AG04449 (cell line): Measurements from ENCODE around the gene CUEDC1.

Source experiments
- CTCF ChIA-PET: fragments of 350-600 bp; formaldehyde crosslinking; extraction: SDS; loops from one replicate; lab custom pipeline; 2021; ENCODE audit warnings: antibody characterized with exemption; lab: Yijun Ruan, JAX
- POLR2A ChIA-PET: fragments of 400-600, 350-600 bp; formaldehyde crosslinking; extraction: SDS; loops from one replicate; lab custom pipeline; 2020; ENCODE audit warnings: antibody characterized with exemption, inconsistent platforms; lab: Yijun Ruan, JAX
- DNase-seq: peaks from one replicate; pipeline ENCODE4 v3.0.0-alpha.2; 2010; ENCODE audit warnings: low read depth, low spot score
- H3K4me3 ChIP-seq: 2 replicates; pipeline ENCODE4 v1.5.1; 2011; ENCODE audit warnings: low read depth, mild to moderate bottlenecking, control low read depth, low read length
- TF ChIP-seq, protein P1 (sequence below): IDR thresholded peaks from one replicate; pipeline ENCODE4 v1.5.1; 2011; ENCODE audit warnings: mild to moderate bottlenecking, moderate library complexity, low read length, control low read depth, inconsistent platforms; ENCODE audit not compliant: insufficient read depth; ENCODE audit errors: missing control alignments

The CUEDC1 gene

DNA sequence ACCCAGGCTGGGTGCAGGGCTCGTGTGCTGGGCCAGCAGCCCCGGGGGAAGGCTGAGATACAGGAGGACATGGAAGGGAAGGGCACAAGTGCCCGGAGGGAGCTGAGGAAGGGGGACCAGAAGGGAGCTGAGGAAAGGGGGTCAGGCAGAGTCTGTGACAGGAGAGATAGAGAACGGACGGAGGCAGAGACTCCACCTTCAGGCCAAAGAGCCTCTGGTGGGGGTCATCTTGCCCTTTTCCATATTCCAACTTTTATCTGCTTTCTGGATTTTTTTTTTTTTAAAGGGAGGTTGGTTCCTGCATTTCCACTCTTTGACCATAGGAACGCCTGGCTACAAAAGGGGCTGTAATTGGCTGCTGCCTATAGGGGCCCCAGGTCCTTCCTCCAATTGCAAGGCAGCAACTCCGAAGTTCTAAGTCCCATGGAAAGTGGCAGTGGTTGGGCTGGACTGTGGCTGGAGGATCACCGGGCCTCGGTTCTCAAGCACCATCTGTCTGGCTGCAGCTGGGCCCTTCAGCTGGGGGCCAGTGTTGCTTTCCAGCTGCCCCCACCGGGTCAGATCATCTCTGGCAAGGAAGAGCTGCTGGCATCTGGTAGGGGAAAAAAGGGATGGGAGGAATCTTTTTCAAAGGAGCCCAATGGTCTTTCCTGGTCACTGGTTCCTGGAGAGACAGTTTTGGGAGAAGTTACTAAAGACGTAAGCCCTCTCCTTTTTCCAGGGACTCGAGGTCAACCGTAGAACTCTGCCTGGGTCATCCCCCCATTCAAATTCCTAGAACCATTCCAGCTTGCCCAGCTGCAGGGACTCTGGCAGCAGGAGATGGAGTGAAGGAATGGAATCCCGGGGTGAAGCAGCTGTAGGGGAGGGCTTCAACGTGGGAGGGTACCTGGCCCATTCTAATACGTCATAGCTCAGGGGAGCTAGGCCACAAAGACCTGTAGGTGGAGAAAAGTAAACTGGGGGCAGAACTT, 92.2 kb downstream of the CUEDC1 start:
- H3K4me3 ChIP-seq: no peak overlapping the region
- ChIA-PET CTCF (interaction anchor here (0.6 to 36.7 kb wide), 8 partner anchors 6 to 135 kb away, joined by 3 to 1361 read pairs (median 3); partner anchors contain the start of genes CUEDC1, SRSF1 and VEZF1), POLR2A (interaction anchor here (0.7 to 0.9 kb wide), 2 partner anchors 86 to 121 kb away, joined by 4 read pairs; no protein-coding TSS in a partner anchor)
- no peak for DNase-seq
- TF ChIP-seq, protein P1, sequence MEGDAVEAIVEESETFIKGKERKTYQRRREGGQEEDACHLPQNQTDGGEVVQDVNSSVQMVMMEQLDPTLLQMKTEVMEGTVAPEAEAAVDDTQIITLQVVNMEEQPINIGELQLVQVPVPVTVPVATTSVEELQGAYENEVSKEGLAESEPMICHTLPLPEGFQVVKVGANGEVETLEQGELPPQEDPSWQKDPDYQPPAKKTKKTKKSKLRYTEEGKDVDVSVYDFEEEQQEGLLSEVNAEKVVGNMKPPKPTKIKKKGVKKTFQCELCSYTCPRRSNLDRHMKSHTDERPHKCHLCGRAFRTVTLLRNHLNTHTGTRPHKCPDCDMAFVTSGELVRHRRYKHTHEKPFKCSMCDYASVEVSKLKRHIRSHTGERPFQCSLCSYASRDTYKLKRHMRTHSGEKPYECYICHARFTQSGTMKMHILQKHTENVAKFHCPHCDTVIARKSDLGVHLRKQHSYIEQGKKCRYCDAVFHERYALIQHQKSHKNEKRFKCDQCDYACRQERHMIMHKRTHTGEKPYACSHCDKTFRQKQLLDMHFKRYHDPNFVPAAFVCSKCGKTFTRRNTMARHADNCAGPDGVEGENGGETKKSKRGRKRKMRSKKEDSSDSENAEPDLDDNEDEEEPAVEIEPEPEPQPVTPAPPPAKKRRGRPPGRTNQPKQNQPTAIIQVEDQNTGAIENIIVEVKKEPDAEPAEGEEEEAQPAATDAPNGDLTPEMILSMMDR: no peak

DNA sequence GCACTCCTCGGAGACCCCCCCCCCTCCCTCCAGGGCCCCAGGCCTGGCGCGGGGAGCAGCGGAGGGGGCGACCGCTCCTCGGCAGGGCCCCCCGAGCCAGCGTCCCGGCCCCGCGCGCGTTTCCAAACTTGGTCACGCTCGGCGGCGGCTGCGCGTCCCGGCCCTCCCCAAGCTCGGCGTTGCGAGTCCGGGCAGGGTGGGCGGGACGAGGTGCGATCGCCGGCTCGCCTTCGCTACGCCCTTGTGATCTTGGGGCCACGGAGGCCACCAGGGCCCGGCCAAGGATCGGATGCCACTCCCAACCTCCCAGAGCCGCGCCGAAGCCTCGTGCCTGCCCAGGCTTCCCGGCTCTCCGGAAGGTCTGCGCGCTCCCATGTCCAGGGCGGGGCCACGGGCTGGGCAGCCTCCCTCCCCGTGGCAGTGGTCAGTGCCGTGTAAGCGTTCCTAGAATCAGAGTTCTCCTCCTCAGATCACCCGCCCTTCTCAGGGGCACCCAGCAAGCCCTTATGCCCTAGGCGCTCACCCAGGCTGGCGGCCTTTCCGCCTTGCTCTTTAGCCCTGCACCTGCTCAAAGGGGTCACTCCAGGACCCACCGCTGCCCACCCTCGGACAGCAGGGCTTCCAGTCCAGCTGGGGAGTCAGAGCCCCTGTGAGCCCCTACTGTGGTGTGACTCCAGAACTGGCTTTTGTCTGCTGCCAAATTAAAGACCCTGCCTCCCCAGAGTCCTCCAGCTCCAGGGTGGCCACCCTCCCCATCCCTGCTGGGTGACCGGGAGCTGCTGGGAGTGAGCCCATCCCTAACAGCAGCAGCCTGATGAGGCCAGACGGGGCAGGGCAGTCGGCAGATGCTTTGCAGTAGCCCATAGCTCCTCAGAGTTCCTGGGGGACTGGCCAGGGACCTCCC, 93.2 kb downstream of the CUEDC1 start:
- ChIA-PET POLR2A (interaction anchor here (1.1 to 3.2 kb wide), 2 partner anchors 12 to 13 kb away, joined by 7 to 14 read pairs; partner anchors contain the start of gene MRPS23), CTCF (interaction anchor here (0.6 to 36.7 kb wide), 12 partner anchors 7 to 252 kb away, joined by 3 to 1361 read pairs (median 24); partner anchors contain the start of genes MRPS23, SRSF1 and VEZF1)
- DNase-seq: no peak
- peak overlapping the region; percentile 32 for H3K4me3 ChIP-seq
- TF ChIP-seq, protein P1: no peak

DNA sequence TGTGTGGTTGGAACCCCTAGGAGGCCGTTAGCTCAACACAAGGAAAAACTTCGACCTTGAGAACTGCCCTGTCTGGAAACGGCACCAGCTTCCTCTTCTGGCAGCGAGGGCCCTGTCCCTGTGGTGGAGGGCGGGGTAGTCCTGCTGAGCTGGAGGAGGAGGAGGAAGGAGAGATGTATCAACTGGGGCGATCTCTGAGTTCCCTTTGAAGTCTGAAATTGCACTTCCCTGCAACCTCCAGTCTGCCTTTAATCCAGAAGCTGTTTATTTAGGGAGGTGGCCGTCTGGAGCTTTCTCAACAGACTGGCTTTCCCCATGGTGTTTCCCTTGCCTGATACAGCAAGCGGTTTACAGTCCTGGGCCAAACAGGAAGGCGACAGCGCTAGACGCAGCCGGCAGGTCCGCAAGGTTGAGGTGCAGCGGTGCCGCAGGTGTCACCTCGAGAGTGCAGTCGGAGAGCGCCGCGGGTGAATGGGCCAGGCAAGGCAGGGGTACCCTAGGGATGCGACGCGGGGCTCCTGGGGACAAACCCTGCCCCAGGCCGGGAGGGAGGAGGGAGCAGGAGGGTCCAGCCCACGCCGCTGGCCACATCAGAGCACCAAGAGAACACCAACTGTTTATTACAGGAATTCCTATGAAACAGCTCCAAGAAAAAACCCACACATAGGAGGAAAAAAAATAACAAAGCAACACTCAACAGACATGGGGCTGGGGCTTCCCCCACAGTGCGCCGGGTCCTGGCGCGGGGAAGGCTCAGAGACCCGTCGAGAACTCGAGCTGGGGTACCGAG, 94.0 kb downstream of the CUEDC1 start:
- peak overlapping the region; percentile 12 for H3K4me3 ChIP-seq
- POLR2A ChIA-PET: interaction anchor here (0.8 to 3.2 kb wide), 9 partner anchors 10 to 132 kb away, joined by 3 to 14 read pairs (median 4); partner anchors contain the start of genes MRPS23 and VEZF1
- CTCF ChIA-PET: interaction anchor here (1.3 to 36.7 kb wide), 11 partner anchors 8 to 252 kb away, joined by 3 to 1361 read pairs (median 32); partner anchors contain the start of genes CUEDC1, MRPS23, SRSF1 and VEZF1

DNA sequence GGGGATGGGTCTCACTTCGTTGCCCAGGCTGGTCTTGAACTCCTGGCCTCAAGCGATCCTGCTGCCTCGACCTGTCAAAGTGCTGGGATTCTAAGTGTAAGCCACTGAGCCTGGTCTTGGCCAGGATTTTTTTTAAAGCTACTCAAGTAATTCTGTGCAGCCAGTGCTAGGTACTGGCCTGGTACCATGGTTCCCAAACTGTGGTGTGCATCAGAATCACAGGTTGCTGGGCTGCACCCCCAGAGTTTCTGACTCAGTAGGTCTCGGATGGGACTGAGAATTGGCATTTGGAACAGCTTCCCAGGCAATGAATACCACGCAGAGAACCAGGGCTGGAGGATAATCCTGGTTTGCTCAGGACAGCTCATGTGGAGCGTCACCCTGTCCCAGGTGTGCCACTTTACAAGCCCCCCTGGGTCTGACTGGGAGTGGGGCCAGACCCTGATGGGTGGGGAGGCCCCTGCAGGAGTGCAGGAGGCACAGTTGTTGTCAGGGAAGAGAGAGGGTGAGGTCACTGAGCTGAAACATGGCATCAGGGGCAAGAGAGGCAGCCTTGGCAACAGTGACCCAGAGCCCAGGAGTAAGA, 94.7 kb downstream of the CUEDC1 start:
- TF ChIP-seq, protein P1: no peak
- H3K4me3 ChIP-seq: no peak overlapping the region
- ChIA-PET CTCF (interaction anchor here (1.2 to 36.7 kb wide), 12 partner anchors 8 to 253 kb away, joined by 3 to 1361 read pairs (median 28); partner anchors contain the start of genes CUEDC1, MRPS23, SRSF1 and VEZF1), POLR2A (interaction anchor here (0.8 to 3.2 kb wide), 12 partner anchors 10 to 141 kb away, joined by 3 to 14 read pairs (median 4); partner anchors contain the start of genes MRPS23 and VEZF1)
- no peak for DNase-seq

More for the DNA sequence above, 94.0 kb downstream of the CUEDC1 start:
- TF ChIP-seq, protein P1: no peak
- DNase-seq: no peak
